Measurements from ENCODE around the gene ACSS3.
"Not testable (repeated sequence)": the region's sequence is repeated elsewhere in the genome, so short reads cannot be mapped to it uniquely, and the experiment has no call there.

Gene ACSS3

DNA sequence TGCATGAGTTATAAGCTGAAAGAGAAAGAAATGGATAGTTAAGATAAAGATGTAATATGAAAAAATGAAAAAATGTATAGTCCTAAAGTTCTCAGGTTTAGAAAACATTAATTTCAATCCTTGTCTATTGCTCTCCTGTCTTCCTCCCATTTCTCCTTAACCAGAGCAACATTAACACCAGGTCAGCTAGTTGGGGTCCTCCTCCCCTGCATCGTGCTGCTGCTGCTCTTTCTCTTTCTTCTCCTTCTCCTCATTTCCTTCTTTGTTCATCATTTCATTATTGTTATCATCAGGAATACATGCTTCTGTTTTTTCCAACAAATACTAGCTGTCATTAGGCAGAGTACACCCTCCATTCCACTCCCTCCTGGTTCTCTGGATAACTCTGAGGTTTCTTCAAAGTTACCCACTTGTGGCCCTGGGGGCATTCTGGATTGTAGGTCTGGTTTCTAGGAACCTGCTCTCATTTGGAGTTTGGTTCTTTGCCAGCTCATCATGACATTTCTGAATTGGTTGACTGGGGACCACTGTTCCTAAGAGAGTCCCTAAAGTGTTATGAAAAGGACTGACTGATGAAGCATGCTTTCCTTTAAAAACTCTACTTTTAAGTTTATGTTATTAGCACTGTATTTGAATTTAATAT is 17.0 kb downstream of the ACSS3 start:
- DNase-seq (ENCODE audit: low read depth, low spot score), result no peak

DNA sequence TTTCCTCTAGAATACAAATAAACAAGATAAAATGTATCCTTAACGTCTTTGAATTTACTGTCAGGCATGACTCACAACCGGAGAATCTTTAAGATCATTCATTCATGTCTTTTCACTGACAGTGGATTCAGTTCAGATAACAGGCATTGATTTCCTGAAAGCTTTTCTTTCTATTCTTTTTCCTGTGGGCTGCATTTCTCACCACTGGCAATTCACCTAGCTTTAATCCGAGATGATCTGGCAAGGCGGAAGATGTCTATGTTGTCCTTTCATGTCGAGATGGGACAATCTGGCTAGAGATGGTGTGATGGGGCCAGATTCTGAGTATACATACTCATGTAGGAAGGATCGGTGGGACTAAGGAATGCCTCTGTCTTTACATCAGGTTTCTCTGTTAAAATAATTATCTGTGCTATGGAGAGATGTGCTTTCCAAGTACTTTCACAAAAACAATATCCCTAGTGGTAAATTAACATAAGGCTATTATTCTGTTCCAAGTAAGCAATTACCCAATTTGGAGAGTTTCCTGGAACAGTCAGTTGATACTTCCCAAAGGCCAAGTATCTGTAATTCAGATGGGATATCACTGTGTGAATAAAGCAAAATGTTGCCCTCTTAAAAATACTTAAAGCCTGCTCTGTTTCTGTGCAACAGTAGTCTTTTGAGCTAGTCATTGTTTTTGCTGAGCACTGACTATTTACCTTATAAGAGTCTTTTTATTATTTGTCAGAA is 17.8 kb downstream of the ACSS3 start:
- DNase-seq (ENCODE audit: low read depth, low spot score), result no peak

DNA sequence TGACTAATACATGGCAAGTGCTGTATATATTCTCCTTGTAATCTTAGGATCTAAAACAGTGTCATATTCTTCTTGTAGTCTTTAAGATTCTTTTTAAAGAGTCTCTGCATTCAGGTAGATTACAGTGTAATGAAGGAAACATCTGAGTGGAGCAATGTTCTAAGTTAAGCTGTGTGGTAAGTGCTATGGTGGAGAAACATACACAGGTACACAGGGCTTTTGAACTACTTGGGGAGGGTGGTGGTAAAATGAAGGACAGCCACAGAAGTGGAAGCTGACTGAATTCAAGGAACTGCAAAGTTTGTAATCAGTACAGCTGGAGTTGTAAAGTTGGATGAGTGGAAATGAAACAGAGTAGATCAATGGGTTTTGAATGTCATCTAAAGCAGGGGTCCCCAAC is 27.8 kb downstream of the ACSS3 start:
- DNase-seq (ENCODE audit: low read depth, low spot score), result no peak

DNA sequence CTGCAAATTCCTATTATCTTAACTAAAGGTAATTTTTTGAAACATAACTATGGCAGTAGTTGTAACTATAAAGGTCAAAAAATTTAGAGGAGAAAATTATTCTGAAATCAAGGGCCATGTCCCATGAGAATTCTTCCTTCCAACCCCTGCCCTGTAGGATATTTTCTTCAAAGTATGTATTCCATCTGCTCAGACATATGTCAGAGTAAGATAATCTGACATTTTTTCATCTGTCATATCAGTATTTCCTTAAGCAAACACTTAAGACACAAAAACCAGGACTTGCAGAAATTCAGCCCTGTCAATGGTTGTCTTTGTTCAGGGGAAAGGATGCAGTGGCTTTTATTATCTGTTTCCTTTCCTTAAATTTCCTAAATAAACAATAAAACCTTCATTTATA is 36.3 kb downstream of the ACSS3 start:
- DNase-seq (ENCODE audit: low read depth, low spot score), result no peak

DNA sequence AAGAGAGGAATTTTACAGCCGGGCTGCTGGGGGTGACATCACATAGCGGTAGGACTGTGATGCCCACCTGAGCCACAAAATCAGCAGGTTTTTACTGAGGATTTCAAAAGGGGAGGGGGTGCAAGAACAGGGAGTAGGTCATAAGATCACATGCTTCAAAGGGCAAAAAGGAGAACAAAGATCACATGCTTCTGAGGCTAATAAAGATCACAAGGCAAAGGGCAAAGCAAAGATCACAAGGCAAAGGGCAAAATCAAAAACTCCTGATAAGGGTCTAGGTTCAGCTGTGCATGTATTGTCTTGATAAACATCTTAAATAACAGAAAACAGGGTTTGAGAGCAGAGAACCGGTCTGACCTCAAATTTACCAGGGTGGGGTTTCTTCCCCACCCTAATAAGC is 41.2 kb downstream of the ACSS3 start:
- not testable (repeated sequence) for DNase-seq (ENCODE audit: low read depth, low spot score)

DNA sequence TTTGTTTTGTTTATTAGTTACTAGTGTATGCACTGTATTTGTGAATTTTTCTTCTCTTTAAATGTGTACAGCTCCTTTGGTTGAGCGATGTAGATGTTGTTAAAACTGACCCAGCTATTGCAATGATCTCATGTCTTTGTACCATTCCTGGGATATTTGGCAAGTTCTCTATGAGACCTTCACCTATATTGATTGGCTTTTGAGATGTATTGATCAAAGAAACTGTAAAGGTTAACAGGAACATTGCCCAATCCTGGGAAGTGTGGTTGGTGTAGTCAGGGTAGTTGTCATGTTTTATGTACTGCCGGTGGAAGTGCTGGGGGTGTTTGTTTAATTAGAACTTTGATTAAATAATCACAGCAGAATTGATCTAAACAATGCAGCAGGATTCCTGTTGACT is 43.1 kb downstream of the ACSS3 start:
- no peak for DNase-seq (ENCODE audit: low read depth, low spot score)

DNA sequence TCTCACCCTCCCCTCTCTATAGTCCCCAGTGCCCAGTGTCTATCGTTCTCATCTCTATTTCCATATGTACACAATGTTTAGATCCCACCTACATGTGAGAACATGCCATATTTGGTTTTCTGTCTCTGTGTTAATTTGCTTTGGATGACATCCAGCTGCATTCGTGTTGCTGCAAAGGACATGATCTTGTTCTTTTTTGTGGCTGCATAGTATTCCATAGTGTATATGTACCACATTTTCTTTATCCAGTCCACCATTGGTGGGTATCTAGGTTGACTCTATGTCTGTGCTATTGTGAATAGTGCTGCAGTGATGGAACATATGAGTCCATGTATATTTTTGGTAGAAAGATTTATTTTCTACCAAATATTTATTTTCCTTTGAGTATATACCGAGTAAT is 45.7 kb downstream of the ACSS3 start:
- no peak for DNase-seq (ENCODE audit: low read depth, low spot score)

DNA sequence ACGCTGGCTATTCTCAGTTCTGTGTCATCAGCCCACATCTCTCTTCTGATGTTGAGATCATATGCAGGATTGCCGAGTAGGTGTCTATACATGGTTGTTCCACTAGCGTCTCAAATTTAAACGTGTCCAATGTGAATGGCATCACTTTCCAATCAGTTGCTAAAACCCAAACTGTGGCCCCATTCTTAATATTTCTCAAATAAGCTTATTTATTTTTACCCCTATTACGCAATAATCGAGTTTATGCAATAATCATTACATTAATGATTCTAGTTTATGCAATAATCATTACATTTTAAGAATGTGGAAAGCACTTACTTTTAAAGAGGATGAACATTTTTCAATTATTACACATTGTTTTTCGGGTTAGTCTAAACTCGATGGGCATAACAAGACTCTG is 47.8 kb downstream of the ACSS3 start:
- no peak for DNase-seq (ENCODE audit: low read depth, low spot score)

DNA sequence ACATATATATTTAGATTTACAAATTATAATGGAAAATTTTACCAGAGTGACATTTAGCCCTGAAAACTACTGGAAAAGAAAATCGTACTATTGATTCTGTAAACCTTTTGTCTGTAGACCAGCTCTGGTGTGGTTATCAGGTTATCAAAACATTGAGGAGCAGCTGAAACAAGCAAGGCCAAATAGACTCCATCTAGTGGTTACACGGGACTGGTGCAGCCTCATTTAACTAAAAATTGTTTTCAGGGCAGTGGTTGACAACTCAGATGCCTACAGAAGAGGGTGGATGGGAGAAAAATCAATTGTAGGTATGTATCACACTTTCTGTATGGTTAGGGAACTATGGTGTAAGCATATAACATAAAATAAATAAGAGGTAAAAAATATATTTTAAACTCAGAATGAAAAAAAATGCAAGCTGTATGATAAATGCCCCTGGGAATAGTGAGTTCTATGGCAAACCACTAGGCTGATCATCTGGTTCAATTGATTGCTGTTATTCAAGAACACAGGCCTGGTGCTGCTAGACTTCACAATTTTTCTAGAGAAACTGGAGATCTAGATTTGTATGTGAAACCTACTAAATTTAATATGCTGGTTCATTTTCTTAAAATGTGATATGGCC is 51.2 kb downstream of the ACSS3 start:
- no peak for DNase-seq (ENCODE audit: low read depth, low spot score)

DNA sequence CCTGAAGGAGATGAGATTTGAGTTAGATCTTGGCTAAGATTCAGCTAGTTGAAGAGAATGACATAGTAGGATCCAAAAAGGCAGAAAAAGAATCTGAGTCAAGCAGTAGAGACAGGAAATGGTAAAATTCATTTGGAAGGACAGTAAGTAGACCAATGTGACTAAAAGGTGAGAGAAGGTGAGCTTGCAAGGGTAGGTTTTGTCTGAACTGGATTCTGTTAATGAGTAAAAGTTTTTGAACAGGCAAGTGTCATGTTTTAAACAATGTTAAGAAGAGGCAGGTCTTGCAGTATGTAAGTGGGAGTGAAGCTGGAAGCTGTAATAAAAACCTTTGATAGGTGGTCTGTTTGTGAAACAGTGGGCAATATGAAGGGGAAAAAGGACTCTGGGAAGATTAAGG is 58.6 kb downstream of the ACSS3 start:
- no peak for DNase-seq (ENCODE audit: low read depth, low spot score)

DNA sequence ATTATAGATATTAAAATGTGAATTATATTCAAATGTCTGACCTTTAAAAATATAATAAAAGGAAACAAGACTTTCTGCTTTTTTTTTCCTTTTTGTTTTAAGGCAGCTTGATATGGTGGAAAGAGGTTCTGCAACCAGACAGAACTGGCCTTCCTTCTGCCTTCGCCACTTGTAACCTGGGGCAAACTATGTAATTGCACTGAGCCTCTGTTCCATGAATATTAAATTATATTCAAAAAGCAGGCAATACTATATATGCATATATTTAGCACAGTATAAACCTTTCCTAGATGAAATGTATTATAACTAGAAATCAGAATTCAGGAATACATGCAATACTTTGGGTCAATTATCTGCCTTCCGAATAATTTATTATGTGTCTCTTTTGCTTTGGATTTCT is 59.9 kb downstream of the ACSS3 start:
- no peak for DNase-seq (ENCODE audit: low read depth, low spot score)

DNA sequence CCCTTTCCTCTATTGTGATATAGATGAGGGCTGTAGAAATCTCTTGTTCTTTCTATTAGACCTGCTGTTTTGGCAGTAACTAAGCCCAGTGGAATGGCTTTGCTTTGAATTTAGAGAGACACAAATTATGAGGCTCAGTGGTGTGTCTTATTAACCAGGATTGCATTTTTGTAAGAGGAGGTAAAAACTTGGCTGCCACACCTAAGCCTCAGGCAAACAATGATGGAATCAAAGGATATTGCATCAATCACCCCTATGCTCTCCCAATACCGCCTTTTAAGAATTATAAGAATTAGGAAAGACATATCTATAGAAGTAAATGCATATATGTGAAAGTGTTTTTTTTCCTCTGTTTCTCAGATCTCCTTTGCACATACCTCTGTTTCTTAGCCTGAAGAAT is 63.3 kb downstream of the ACSS3 start:
- no peak for DNase-seq (ENCODE audit: low read depth, low spot score)

DNA sequence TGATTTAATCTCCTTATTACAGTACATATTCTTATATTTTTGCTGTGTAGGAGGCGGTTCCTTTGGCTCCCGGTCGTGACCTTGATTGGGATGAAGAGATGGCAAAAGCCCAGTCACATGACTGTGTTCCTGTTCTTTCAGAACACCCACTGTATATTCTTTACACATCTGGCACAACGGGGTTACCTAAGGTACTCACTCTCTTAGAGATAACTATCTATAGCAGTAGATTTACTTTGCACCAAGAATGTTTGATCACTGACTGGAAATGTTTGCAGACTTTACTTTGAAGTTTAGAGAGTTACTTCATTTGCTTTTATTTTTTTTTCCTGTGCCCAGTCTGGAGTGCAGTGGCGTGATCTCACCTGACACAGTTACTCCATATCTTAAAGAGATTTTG is 65.2 kb downstream of the ACSS3 start:
- DNase-seq (ENCODE audit: low read depth, low spot score), result no peak

DNA sequence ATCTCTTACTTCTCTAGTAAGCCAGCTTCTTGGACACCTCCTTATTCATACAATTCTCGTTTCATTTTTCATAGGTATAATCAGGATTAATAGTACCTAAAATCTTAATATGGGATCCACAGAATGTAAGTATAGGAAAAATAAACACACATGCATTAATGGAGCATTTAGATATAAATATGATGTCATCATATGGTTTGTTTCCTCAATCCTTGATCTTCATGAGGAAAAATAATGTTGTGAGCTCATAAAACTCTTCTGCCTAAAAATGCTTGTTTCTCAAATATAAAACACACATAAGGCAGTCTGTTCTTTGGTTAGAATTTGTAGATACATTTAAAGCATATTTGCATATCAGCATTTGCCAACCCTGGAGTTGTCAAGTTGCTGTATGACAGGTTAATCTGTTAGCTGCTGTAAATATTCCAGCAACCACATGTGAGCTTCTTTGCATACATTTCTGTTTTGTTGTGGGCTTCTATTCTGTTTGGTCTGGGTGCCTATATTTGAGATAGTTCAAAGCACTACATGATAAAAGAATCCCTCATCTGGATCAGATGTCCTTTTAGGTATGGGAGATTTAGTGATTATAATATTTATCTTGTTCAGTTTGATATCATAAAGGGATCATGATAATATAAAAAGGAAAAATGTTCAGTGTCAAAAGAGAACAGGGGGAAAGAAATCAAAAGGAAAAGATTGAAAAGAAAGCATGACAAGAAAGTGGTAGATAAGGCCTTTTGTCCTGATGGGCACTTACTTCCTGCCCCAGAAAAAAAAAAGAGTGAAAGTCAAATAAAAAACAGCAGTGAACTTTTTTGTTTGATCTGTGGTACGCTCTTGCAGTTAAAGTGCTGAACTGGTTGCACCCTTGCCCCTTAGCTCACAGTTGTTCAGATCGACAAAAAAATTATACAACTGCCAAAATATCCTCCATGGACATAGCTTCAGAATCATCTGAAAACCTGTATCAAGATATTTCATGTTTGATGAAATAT is 68.6 kb downstream of the ACSS3 start:
- DNase-seq (ENCODE audit: low read depth, low spot score), result no peak

DNA sequence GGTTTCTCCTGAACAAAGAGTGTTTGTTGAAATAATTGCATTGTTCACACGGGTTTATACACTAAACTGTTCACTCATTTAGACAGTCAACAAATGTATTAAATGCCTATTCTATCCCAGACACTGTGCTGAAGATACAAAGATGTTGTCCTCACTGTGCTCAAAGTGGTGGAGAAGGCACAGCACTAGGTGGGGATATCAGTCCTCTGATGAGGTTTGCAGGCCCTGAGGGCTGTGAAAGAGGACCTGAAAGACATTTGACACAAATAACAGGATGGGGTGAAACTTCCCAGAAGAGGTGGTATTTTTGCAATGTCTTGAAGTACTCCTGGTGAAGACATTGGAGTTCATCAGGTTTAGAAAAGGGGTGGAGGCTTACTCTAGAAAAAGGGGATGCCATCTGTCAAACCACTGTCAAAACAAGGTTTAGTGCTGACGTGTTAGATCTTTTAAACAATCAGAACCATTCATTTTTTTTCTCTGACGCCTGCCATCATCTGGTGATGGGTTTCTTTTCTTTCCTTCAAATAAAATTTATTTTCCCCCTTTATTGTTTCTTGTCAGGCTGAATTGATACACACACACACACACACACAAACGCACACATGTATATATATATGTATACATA is 69.5 kb downstream of the ACSS3 start:
- DNase-seq (ENCODE audit: low read depth, low spot score), result no peak

DNA sequence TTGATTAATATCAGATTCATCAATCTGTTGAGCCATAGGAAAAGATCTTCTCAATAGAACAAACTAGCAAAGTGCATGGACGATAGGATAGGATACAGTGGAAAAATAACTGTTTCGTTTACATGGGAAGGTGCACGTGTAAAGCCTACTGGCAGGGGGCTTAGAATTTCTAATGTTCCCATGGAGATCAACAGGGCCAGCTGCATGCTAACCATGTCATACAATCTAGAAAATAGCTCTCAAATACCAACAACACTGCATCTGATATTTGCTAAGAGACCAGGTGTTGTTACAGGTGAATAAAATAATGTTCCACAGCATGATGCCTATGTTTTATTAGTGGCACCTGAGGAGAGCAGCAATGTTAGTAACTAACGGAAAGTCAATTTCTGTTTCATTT is 72.5 kb downstream of the ACSS3 start:
- no peak for DNase-seq (ENCODE audit: low read depth, low spot score)

DNA sequence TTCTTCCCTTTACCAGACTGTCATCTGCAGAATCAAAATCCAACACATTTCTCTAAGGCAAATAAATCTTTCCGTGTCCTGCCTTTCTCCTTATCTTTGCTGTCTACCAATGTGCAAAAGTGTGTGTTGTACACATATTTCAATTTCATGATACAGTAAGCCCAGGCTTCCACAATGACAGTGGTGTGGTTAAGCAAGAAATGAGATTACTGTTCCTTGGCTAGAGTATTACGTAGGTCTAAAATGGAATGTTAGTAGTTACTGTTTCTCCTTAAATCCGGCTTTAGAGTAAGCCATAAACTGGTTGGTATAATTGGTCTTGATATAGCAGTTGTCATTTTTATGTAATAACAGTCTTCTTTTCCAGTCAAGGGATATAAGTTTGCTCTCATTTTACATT is 82.0 kb downstream of the ACSS3 start:
- no peak for DNase-seq (ENCODE audit: low read depth, low spot score)

DNA sequence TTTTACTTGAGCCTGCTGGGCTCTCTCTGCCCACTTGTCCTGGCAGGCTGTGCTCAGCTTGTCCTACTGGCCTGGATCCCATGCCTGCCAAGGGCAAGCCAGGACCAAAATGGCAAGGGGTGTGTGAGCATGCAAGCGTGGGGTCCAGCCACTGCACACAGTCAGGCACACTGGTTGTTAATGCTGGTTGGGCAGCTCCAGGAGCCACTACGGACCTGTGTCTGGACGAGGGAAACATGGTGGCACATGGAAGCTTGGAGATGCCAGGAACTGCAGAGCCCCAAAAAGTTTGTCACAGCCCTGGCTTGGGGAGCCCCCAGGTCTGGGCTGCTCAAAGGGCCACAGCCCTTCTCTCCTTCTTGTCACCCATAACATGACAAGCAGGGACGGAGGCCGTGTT is 83.8 kb downstream of the ACSS3 start:
- DNase-seq (ENCODE audit: low read depth, low spot score), result no peak

DNA sequence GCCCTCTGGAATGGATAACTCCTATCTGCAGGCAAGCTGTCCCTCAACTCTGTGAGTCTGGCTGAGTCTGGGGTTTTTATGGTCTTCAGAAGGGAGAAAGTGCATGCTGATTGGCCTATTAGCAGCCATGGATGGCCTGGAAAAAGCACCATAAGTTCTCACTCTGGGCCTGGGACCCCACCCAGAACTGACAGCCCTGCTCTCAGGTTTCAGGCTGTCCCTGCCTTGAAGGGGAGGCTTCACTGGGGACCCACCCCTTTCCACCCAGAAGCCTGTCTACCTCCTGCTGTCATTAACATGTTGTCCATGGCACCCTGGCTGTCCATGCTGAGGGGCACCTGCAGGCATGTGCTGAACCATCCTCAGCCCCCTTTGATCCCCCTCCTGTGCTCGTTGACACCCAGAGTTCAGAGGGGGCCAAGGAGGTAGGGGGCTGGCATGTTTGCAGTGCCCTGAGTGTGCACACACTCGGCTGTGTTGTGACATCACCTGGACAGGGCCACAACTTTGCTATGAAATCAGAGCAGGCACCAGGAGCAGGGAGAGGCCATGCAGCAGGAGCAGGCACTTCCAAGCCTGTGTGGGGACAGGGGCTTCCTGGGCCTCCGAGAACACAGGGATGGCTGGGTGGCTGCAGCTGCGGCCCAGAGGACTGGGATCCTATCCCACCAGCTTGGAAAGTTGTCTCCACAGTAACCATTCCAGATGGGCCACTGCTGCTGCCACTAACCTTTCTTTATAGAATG is 84.7 kb downstream of the ACSS3 start:
- no peak for DNase-seq (ENCODE audit: low read depth, low spot score)

DNA sequence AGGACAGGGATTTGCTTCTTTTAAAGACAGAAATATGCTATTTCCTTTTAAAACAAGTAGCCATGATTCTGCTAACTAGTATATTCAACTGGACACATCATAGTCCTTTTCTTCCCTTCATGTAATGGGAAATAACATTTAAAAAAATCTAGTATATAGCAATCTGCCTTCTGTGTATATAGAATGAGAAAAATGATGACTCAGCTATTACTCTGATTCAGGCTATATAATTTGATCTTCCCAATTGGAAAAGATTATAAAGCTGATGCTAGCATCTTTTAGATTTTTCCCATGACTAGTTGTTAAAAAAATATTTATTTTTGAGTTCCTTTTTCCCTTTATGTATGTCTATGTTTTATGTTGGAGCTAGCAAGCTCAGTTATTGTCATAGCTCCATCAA is 86.9 kb downstream of the ACSS3 start:
- DNase-seq (ENCODE audit: low read depth, low spot score), result no peak

DNA sequence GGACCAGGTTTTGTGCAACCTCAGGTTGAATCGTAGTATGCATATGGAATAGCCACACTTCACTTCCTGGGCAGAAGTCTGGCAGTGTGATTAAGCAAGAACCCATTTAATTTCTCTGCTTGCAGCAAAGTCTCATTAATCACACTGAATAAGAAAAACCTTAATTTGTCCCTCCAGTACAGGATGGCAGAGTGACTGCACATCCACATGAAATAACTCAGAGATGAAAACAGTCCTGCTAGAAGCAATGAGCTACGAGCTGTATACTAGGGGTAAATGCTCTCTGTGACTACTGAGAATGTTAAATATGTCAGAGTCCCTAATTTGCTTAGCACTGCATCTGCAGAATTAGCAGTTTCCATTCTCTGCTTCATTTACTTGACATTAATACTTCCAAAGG is 88.9 kb downstream of the ACSS3 start:
- DNase-seq (ENCODE audit: low read depth, low spot score), result no peak
